IMR-90 (cell line): ENCODE results near the gene NTSR1.

Experiments used
- CTCF ChIP-seq: conservative IDR thresholded peaks from 2 replicates; pipeline ENCODE4 v1.5.1; 2012; ENCODE audit warnings: mild to moderate bottlenecking, low read depth, low read length, improper control_type of control experiment
- MAFK ChIP-seq: IDR thresholded peaks from 2 replicates; pipeline ENCODE4 v1.6.1; 2012; ENCODE audit warnings: low read depth, low read length, improper control_type of control experiment
- RAD21 ChIP-seq: IDR thresholded peaks from 2 replicates; pipeline ENCODE4 v1.6.1; 2012; ENCODE audit warnings: low read length, improper control_type of control experiment

- no peak for TF ChIP-seq CTCF
- no peak for TF ChIP-seq RAD21
- no peak for TF ChIP-seq MAFK
Measured at GRCh38 chr20:62806383-62807050, 97.9 kb downstream of the NTSR1 start.
